Body of pancreas (tissue), 4 donors: ENCODE measurements around the gene HSFY2. TPM values are rescaled to one million over a fixed set of nuclear protein-coding genes. Genes with fewer than 3 reads are reported as not detected.
"Not testable (repeated sequence)": the region's sequence is repeated elsewhere in the genome, so short reads cannot be mapped to it uniquely, and the experiment has no call there.

ENCODE experiments used
- ATAC-seq: fragments of 150-250 bp; one replicate; pipeline ENCODE4 v1.9.1; 2016
- DNase-seq, 4 donors: peaks; one replicate each; pipeline ENCODE4 v3.0.0-alpha.2; 2019
- H3K27ac ChIP-seq, 4 donors: fragments of 200-600 bp; sonication (generic); 1 replicate in 3 of 4; 2 replicates in 1 of 4; pipeline versions ENCODE4 v1.5.1 to v1.6.1; 2016 to 2019; ENCODE audit warnings: mild to moderate bottlenecking in 1 of 4, mixed read lengths in 1 of 4, moderate library complexity in 1 of 4
- H3K27me3 ChIP-seq, 2 donors: fragments of 200-600 bp; sonication (generic); one replicate each; pipeline ENCODE4 v1.6.0; 2016; ENCODE audit warnings: mild to moderate bottlenecking in 1 of 2
- H3K36me3 ChIP-seq, 2 donors: fragments of 200-600 bp; sonication (generic); replicated peaks in 1 of 2; 2 replicates each; pipeline ENCODE4 v1.5.1; 2016; ENCODE audit warnings: low read depth in 2 of 2; ENCODE audit not compliant: insufficient read depth in 1 of 2
- H3K4me1 ChIP-seq: fragments of 200-600 bp; sonication (generic); one replicate; pipeline ENCODE4 v1.6.0; 2016
- H3K4me3 ChIP-seq, 2 donors: fragments of 200-600 bp; sonication (generic); 1 replicate in 1 of 2; 2 replicates in 1 of 2; pipeline ENCODE4 v1.5.1; 2016 to 2019
- H3K9me3 ChIP-seq, 3 donors: fragments of 200-600 bp; sonication (generic); 1 replicate in 2 of 3; 2 replicates in 1 of 3; pipeline ENCODE4 v1.5.1; 2016
- WGBS, 2 donors: methylation state at CpG; one replicate each; pipeline ENCODE4 v1.1.5; 2017; 5-methylcytosine and 5-hydroxymethylcytosine counted together
- intact Hi-C: fragments of 100-400 bp; cut with DNase I; formaldehyde crosslinking; loops from one replicate; pipeline ENCODE4 v1.15.1; 2023
- small RNA-seq: library from RNA; depleted of rRNA; stranded (forward); fragments of <200 nt; gene quantifications from one replicate; pipeline ENCODE3, GENCODE V24; 2016
- total RNA-seq, 2 donors: library from RNA; depleted of rRNA; stranded (reverse); fragments of >200 nt; gene quantifications; one replicate each; pipeline ENCODE4 v1.1.0, GENCODE V29; 2016

Gene HSFY2
- not detected for total RNA-seq

GRCh38 chrY:18773635-18774034 lies at the start of gene HSFY2:
Gene HSFY2 (minus strand): TSS chrY:18773735. CDS start chrY:18773618, 117 bp downstream.
- ATAC-seq = not testable (repeated sequence)

GRCh38 chrY:18815751-18816150 lies 42.2 kb upstream of the HSFY2 start:
- H3K27me3 ChIP-seq, H3K4me3 ChIP-seq, intact Hi-C loops, DNase-seq, H3K36me3 ChIP-seq, ATAC-seq, H3K27ac ChIP-seq, H3K4me1 ChIP-seq, H3K9me3 ChIP-seq: not testable (repeated sequence)
- no CpG with 5 or more reads among the region's 5 CpGs for WGBS, 2 donors

More at GRCh38 chrY:18773635-18774034, at the start of gene HSFY2:
- DNase-seq, H3K9me3 ChIP-seq, H3K27me3 ChIP-seq, H3K4me1 ChIP-seq, H3K4me3 ChIP-seq, intact Hi-C loops, H3K36me3 ChIP-seq, H3K27ac ChIP-seq: not testable (repeated sequence)
- no CpG with 5 or more reads among the region's 1 CpG for WGBS, 2 donors

- no CpG with 5 or more reads among the region's 2 CpGs for WGBS, 2 donors
- H3K9me3 ChIP-seq, H3K4me1 ChIP-seq, H3K27ac ChIP-seq, H3K4me3 ChIP-seq, intact Hi-C loops, H3K27me3 ChIP-seq, ATAC-seq, DNase-seq, H3K36me3 ChIP-seq: not testable (repeated sequence)
These were observed 15.3 kb upstream of the HSFY2 start for GRCh38 chrY:18788757-18789406.

- H3K27ac ChIP-seq, H3K36me3 ChIP-seq, H3K27me3 ChIP-seq, H3K4me3 ChIP-seq, intact Hi-C loops, H3K9me3 ChIP-seq, H3K4me1 ChIP-seq, DNase-seq, ATAC-seq: not testable (repeated sequence)
- no CpG with 5 or more reads among the region's 2 CpGs for WGBS, 2 donors
These were observed 19.5 kb downstream of the HSFY2 start for GRCh38 chrY:18754077-18754476.

GRCh38 chrY:18753133-18753815 lies 20.3 kb downstream of the HSFY2 start:
- H3K36me3 ChIP-seq, H3K9me3 ChIP-seq, DNase-seq, H3K4me3 ChIP-seq, H3K27ac ChIP-seq, ATAC-seq, H3K4me1 ChIP-seq, intact Hi-C loops, H3K27me3 ChIP-seq: not testable (repeated sequence)
- WGBS, 2 donors = no CpG with 5 or more reads among the region's 2 CpGs

GRCh38 chrY:18723714-18724113 lies 49.8 kb downstream of the HSFY2 start:
- H3K27me3 ChIP-seq, H3K4me3 ChIP-seq, H3K9me3 ChIP-seq, H3K36me3 ChIP-seq, H3K27ac ChIP-seq, H3K4me1 ChIP-seq, intact Hi-C loops, ATAC-seq, DNase-seq: not testable (repeated sequence)
- no CpG with 5 or more reads among the region's 3 CpGs for WGBS, 2 donors

Small RNA genes within 50 kb of the gene (small RNA-seq; reads per million reads assigned to genes)
- not detected for gene GPM6BP2

Other genes with a start within 250 kb of the HSFY2 start
- not detected for gene HSFY1, start 227.0 kb downstream of the HSFY2 start, total RNA-seq